ENCODE data around the gene BTK.

The BTK gene

DNA sequence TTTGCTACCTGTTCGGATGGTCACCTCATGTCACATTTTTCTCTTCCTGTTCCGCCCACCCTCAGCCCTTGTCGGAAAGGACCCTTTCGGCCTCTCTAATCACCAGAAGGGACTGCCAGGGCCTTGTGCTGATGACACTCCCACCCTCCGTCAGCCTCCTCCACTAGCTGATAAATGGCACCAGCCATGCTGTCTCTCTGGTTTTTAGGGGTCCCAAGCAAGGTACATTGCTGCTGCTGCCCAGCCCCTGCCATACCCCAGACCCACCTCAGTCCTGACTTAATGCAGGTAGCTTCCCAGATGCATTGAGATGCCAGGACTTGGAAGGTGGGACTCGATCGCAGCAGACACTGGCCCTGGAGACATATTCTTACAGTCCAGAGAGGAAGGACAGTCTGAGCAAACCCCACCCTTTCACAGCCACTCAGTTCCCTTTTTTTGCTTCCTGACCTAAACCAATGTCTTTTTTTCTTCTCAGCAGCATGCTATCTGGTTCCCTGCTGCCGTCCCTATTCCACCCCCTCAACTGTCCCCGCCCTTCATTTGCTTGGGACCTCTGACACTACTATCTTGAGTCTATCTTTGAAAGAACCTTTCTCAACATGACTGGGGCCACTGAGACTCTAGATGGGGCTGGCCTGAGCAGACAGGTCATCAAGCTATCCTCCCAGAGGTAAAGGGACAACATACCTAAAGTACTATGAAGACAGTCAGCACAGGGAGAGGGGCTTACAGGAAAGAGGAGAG, at the start of gene BTK:
Gene BTK (minus strand): TSS at position 397 of the 747 bp plus-strand sequence. CDS start 10,907 bp downstream, outside the sequence.
- no peak within 1 kb of the TSS for H3K27ac Mint-ChIP-seq (ENCODE audit: low read depth)
- H3K4me1 Mint-ChIP-seq, result peaks cover under 1% of the 10 kb centered on the region
- peaks cover 4% of the 10 kb centered on the region for H3K36me3 Mint-ChIP-seq (ENCODE audit: insufficient read depth)
- no peaks in the 10 kb centered on the region for H3K9me3 Mint-ChIP-seq
- H3K4me3 Mint-ChIP-seq, result peak within 1 kb of the TSS; percentile 26
- no peak for DNase-seq (ENCODE audit: low spot score in 2 of 2)
- H3K27me3 Mint-ChIP-seq, result no peaks in the 10 kb centered on the region
- no peak for ATAC-seq (replicated peaks; ENCODE audit: extremely low read depth, poor library complexity, severe bottlenecking)

DNA sequence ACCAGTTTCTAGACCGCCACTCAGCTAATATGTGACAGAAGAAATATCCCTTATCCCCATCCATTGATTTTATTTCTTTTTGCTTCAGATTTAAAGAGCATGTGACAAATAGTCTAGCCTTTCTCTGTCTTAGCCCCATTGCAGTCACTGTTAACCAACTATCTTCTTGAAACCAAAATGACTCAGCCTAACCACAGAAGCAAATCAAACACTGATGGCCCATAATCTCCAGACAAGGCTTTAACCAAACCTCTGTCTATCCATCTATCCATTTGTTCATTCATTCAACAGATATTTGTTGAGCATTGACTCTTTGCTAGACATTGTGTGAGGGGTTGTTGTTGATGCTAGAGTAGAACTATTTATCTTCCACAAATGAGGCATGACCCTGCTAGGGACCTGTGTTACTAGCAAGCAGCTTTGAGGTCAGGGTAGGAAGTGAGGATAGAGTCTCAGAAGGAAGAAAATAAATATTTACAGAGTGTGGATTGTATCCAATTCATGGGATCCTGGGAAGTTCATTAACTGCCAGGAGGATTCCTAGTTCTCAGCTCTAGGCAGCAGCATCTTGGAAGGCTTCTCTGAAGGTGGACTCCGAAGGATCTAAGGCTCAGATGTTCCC, 44.6 kb upstream of the BTK start:
- H3K27me3 Mint-ChIP-seq, result no peaks in the 10 kb centered on the region
- ATAC-seq (replicated peaks; ENCODE audit: extremely low read depth, poor library complexity, severe bottlenecking), result no peak
- H3K9me3 Mint-ChIP-seq, result no peaks in the 10 kb centered on the region
- H3K4me1 Mint-ChIP-seq, result no peaks in the 10 kb centered on the region
- no peak overlapping the region for H3K27ac Mint-ChIP-seq (ENCODE audit: low read depth)
- H3K4me3 Mint-ChIP-seq, result no peak overlapping the region
- no peak for DNase-seq (ENCODE audit: low spot score in 2 of 2)
- peaks cover 4% of the 10 kb centered on the region for H3K36me3 Mint-ChIP-seq (ENCODE audit: insufficient read depth)

DNA sequence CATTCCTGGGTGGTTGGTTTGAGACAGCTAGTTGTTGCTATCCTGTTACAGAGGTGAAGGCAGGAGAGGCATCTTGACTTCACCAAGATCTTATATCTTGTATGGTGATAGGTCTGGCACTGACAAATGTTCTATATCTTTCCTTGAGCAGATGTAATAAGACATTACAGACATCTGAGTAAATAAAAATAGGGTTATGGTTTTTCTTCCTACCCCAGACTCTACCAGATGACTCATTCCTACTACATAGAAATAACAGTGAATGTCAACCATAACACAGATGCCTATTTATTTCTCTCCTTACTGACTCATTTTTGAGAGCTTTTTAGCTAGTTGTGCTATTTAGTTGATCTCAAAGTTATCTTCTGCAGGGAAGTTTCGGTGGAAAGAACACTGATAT, 43.9 kb upstream of the BTK start:
- no peak overlapping the region for H3K27ac Mint-ChIP-seq (ENCODE audit: low read depth)
- no peak overlapping the region for H3K4me3 Mint-ChIP-seq
- H3K9me3 Mint-ChIP-seq, result no peaks in the 10 kb centered on the region
- peaks cover 4% of the 10 kb centered on the region for H3K36me3 Mint-ChIP-seq (ENCODE audit: insufficient read depth)
- ATAC-seq (replicated peaks; ENCODE audit: extremely low read depth, poor library complexity, severe bottlenecking) (no peak), DNase-seq (ENCODE audit: low spot score in 2 of 2) (no peak)
- H3K27me3 Mint-ChIP-seq, result no peaks in the 10 kb centered on the region
- H3K4me1 Mint-ChIP-seq, result no peaks in the 10 kb centered on the region

DNA sequence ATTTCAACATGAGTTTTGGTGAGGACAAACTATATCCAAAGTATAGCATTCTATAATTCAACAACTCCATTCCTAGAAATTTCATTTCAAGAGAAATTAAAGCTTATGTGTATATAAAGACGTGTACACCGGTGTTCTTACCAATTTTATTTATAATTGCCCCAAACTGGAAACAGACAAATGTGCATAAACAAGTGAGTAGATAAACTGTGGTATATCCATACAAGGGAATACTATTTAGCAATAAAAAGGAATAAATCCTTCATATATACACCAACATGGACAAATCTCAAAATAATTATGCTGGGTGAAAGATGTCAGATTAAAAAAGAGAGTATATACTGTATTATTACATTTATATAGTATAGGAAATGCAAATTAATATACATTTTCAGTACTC, 42.0 kb upstream of the BTK start:
- no peak for DNase-seq (ENCODE audit: low spot score in 2 of 2)
- Mint-ChIP-seq H3K36me3 (ENCODE audit: insufficient read depth) (peaks cover 4% of the 10 kb centered on the region), H3K9me3 (no peaks in the 10 kb centered on the region), H3K27ac (ENCODE audit: low read depth) (no peak overlapping the region), H3K4me3 (no peak overlapping the region), H3K4me1 (no peaks in the 10 kb centered on the region), H3K27me3 (no peaks in the 10 kb centered on the region)
- ATAC-seq (replicated peaks; ENCODE audit: extremely low read depth, poor library complexity, severe bottlenecking), result no peak

DNA sequence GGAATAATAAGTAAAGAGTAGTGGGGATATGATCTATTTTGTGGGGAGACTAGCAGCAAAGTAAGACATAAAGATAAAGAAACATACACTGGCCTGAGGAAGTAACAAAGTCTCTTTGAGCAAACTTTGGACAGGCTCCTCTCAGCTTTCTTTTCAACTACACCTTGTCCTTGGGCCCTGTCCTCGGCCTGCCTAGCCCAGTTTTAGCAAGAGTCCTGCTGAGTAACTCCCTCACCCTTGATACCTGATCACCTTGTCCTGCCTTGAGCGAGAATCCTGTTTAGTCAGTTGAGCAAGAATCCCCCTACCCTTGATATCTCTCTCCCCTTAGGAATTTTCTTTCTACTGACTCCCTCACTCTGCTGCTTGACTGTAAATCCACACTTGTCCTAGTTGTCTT, 33.5 kb upstream of the BTK start:
- H3K27ac Mint-ChIP-seq (ENCODE audit: low read depth), result peak overlapping the region; percentile 99

DNA sequence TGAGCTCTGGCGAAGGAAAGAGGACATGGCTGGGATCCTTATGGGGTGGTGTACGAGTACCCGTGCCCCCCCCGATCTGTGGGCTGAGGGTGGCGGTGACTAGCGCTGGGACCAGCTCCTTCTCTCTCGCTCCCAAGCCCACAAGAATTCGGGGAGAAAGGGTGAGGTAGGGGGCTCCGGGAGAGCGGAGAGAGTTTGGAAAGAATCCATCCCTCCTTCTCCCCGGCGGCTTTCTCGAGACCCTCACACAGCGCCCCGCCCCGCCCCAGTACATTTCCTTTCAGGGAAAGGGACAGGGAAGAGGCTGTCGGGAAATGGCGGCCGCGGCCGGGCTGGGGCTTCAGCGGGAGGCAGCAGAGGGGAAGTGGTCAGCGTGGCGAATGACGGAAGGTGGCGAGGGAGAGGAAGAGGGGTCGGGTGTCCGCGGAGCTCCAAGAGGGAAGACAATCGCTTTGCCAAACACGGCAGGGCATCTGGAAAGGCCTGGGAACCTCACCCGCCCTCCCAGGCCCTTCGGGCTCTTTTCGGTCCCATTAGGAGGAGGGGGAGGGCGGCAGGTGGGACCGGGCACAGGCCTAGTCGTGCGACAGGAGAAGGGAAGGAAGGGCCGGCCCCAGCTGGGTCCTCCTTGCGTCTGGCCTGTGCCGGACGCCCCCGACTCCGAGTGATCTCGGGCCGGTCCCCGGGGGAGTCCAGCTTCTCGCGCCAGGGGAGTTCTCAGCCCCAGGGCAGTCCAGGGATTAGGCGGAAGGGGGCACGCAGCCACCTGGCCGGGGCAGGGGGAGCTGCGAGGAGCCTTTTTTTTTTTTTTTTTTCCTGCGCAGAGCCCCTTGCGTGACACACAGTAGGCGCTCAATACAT, 32.2 kb upstream of the BTK start:
- DNase-seq (ENCODE audit: low spot score in 2 of 2) (peak in 1 of 2 donors; percentile 13), ATAC-seq (replicated peaks; ENCODE audit: extremely low read depth, poor library complexity, severe bottlenecking) (peak; percentile 37)
- H3K4me3 Mint-ChIP-seq, result peak overlapping the region; percentile 95
- peak overlapping the region; percentile 99 for H3K27ac Mint-ChIP-seq (ENCODE audit: low read depth)
- no peaks in the 10 kb centered on the region for H3K9me3 Mint-ChIP-seq
- H3K27me3 Mint-ChIP-seq, result no peaks in the 10 kb centered on the region
- peaks cover 3% of the 10 kb centered on the region for H3K36me3 Mint-ChIP-seq (ENCODE audit: insufficient read depth)
- H3K4me1 Mint-ChIP-seq, result peaks cover 20% of the 10 kb centered on the region

More for the DNA sequence above, 33.5 kb upstream of the BTK start:
- no peak for DNase-seq (ENCODE audit: low spot score in 2 of 2)
- no peaks in the 10 kb centered on the region for H3K27me3 Mint-ChIP-seq
- no peaks in the 10 kb centered on the region for H3K9me3 Mint-ChIP-seq
- H3K36me3 Mint-ChIP-seq (ENCODE audit: insufficient read depth), result no peaks in the 10 kb centered on the region
- peaks cover 20% of the 10 kb centered on the region for H3K4me1 Mint-ChIP-seq
- peak overlapping the region; percentile 95 for H3K4me3 Mint-ChIP-seq
- no peak for ATAC-seq (replicated peaks; ENCODE audit: extremely low read depth, poor library complexity, severe bottlenecking)

DNA sequence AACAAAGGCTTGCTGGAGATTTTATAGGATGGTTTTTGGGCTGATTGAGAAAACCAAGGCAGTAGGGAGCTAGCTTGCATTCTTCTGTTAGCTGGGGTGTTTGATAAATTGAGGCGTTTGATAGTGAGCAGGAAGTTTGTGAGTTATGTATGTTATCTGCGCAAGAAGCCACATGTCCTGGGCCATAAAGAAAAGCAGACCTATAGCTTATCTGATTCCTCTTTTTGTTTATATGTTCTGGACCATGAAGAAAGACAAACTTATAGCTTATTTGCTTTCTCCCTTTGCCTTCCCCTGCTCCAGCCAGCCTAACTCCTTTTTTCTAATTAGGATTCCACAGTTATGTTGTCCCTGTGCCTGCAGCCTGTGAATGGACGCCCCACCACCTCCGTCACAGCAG, 31.2 kb upstream of the BTK start:
- no peak for DNase-seq (ENCODE audit: low spot score in 2 of 2)
- peak overlapping the region; percentile 99 for H3K27ac Mint-ChIP-seq (ENCODE audit: low read depth)
- H3K4me3 Mint-ChIP-seq, result peak overlapping the region; percentile 95
- peaks cover 30% of the 10 kb centered on the region for H3K4me1 Mint-ChIP-seq
- H3K27me3 Mint-ChIP-seq, result no peaks in the 10 kb centered on the region
- no peaks in the 10 kb centered on the region for H3K9me3 Mint-ChIP-seq
- H3K36me3 Mint-ChIP-seq (ENCODE audit: insufficient read depth), result peaks cover 13% of the 10 kb centered on the region
- ATAC-seq (replicated peaks; ENCODE audit: extremely low read depth, poor library complexity, severe bottlenecking), result no peak

DNA sequence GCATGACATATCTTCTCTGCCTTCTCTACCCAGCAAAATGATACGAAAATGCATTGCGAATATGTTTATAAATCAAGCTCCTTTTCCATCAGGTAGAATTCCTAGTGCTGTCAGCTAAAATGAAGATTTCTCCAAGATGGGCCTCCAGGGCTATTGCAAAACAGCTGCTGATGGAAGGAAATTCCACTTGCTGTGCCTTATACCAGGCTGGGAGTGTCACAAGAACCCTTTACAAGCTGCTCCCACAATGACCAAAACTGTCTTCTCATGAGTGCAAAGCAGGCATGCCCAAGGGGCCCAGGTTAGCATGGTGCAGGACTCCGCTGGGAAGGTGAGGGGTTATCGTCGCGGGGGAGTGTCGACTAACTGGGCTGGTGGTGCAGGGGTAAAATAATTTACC, 30.7 kb upstream of the BTK start:
- Mint-ChIP-seq H3K4me1 (peaks cover 34% of the 10 kb centered on the region), H3K4me3 (peak overlapping the region; percentile 95), H3K36me3 (ENCODE audit: insufficient read depth) (peaks cover 18% of the 10 kb centered on the region), H3K27me3 (no peaks in the 10 kb centered on the region), H3K27ac (ENCODE audit: low read depth) (peak overlapping the region; percentile 99), H3K9me3 (no peaks in the 10 kb centered on the region)
- DNase-seq (ENCODE audit: low spot score in 2 of 2), result no peak
- no peak for ATAC-seq (replicated peaks; ENCODE audit: extremely low read depth, poor library complexity, severe bottlenecking)

DNA sequence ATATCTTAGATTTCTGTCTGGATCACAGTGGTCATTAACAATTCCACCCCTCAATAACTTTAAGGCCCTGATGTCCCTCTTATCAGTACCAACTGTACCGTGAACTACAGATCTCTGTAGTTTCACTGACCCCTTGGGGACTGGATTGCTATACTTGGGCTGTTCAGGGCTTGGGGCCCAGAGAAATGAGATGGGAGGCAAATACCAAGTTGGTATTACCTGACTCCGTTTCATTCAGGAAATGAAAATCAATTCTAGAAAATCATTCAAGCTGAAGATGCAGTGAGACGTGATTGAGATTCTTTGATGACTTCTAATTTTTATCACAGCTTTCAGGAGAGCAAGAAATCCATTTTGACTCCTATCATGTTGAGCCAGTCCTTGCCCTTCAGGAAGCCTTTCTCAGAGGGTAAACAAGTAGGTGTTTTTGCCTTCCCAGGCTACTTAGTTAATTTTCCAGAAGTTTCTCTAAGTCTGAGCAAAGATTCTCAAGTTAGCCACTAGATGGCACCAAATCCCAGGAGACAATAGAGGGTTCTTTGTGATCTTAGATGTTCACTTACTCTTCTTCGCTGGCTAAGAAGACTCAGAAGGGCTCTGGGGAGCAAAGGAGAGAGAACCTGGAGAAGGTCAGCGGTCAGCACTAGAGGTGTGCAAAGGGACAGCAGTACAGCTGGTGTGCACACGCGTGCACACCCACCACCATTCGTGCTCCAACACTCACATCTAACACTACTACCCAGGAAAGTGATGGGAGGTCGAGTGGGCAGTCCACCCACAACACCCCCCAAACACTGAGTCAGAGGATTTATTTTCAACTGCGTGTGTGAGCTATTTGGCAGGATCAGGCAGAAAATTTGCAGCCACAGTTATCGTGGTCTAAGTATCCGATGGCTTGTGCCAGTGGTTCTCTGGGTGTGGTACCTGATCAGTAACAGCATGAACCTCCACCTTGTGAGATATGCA, 29.5 kb upstream of the BTK start:
- H3K36me3 Mint-ChIP-seq (ENCODE audit: insufficient read depth), result peaks cover 21% of the 10 kb centered on the region
- H3K9me3 Mint-ChIP-seq, result no peaks in the 10 kb centered on the region
- peak overlapping the region; percentile 36 for H3K4me3 Mint-ChIP-seq
- H3K27ac Mint-ChIP-seq (ENCODE audit: low read depth), result peak overlapping the region; percentile 78
- DNase-seq (ENCODE audit: low spot score in 2 of 2), result peak in 1 of 2 donors; percentile 25
- H3K4me1 Mint-ChIP-seq, result peaks cover 38% of the 10 kb centered on the region
- ATAC-seq (replicated peaks; ENCODE audit: extremely low read depth, poor library complexity, severe bottlenecking), result peak; percentile 64
- H3K27me3 Mint-ChIP-seq, result no peaks in the 10 kb centered on the region

DNA sequence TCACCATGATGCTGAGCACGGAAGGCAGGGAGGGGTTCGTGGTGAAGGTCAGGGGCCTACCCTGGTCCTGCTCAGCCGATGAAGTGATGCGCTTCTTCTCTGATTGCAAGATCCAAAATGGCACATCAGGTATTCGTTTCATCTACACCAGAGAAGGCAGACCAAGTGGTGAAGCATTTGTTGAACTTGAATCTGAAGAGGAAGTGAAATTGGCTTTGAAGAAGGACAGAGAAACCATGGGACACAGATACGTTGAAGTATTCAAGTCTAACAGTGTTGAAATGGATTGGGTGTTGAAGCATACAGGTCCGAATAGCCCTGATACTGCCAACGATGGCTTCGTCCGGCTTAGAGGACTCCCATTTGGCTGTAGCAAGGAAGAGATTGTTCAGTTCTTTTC, 26.0 kb upstream of the BTK start:
- Mint-ChIP-seq H3K4me3 (no peak overlapping the region), H3K9me3 (no peaks in the 10 kb centered on the region), H3K36me3 (ENCODE audit: insufficient read depth) (peaks cover 31% of the 10 kb centered on the region), H3K27ac (ENCODE audit: low read depth) (no peak overlapping the region), H3K27me3 (no peaks in the 10 kb centered on the region), H3K4me1 (peaks cover 33% of the 10 kb centered on the region)
- no peak for DNase-seq (ENCODE audit: low spot score in 2 of 2)
- ATAC-seq (replicated peaks; ENCODE audit: extremely low read depth, poor library complexity, severe bottlenecking), result no peak

DNA sequence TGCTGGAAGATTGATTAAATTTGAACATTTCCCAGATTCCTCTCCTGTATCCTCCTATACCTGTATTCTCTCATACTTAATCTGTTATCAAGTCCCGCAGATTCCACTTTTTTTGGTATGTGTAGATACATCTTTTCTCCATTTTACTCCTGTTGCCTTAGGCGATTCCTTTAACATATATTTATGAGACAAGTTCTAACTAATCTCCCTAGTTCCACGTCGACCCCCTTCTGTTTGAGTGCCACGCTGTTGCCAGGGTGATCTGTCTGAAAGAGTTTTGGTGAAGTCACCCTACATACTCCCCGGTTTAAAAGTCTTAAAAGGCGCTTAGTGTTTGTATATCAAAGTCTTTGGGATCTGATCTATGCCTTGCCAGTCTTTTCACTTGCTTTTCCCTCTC, 24.5 kb upstream of the BTK start:
- Mint-ChIP-seq H3K9me3 (no peaks in the 10 kb centered on the region), H3K4me1 (peaks cover 31% of the 10 kb centered on the region), H3K27ac (ENCODE audit: low read depth) (peak overlapping the region; percentile 85), H3K4me3 (peak overlapping the region; percentile 54), H3K27me3 (no peaks in the 10 kb centered on the region), H3K36me3 (ENCODE audit: insufficient read depth) (peaks cover 31% of the 10 kb centered on the region)
- ATAC-seq (replicated peaks; ENCODE audit: extremely low read depth, poor library complexity, severe bottlenecking) (no peak), DNase-seq (ENCODE audit: low spot score in 2 of 2) (no peak)

DNA sequence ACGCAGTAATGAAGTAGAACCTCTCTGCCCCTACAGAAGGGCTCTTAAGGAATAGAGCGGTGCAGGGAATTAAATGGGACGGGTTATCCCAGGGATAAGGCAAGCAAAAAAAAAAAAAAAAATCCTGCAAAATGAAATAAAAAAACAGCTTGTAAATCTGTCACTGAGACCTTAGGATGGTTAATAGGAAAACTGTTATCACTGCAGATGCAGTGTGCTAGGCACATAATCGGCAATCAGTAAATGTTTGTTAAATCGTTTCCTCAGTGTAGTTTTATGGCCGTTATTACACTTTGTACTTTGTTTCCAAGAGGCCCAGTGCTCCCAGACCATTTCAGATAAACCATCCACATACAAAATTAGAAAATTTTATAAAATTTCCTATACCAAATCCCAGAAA, 23.1 kb upstream of the BTK start:
- H3K4me3 Mint-ChIP-seq, result peak overlapping the region; percentile 90

More for the DNA sequence above, 23.1 kb upstream of the BTK start:
- Mint-ChIP-seq H3K36me3 (ENCODE audit: insufficient read depth) (peaks cover 34% of the 10 kb centered on the region), H3K27me3 (no peaks in the 10 kb centered on the region), H3K27ac (ENCODE audit: low read depth) (peak overlapping the region; percentile 98), H3K4me1 (peaks cover 30% of the 10 kb centered on the region), H3K9me3 (no peaks in the 10 kb centered on the region)
- DNase-seq (ENCODE audit: low spot score in 2 of 2) (no peak), ATAC-seq (replicated peaks; ENCODE audit: extremely low read depth, poor library complexity, severe bottlenecking) (no peak)
